ENCODE data around the gene MARS1.
"Not testable (repeated sequence)": the region's sequence is repeated elsewhere in the genome, so short reads cannot be mapped to it uniquely, and the experiment has no call there.

MARS1 gene

GRCh38 chr12:57474430-57474829 is 13.4 kb upstream of the MARS1 start:
- no peak for DNase-seq

GRCh38 chr12:57474862-57475261 is 13.0 kb upstream of the MARS1 start:
- DNase-seq: no peak

DNA sequence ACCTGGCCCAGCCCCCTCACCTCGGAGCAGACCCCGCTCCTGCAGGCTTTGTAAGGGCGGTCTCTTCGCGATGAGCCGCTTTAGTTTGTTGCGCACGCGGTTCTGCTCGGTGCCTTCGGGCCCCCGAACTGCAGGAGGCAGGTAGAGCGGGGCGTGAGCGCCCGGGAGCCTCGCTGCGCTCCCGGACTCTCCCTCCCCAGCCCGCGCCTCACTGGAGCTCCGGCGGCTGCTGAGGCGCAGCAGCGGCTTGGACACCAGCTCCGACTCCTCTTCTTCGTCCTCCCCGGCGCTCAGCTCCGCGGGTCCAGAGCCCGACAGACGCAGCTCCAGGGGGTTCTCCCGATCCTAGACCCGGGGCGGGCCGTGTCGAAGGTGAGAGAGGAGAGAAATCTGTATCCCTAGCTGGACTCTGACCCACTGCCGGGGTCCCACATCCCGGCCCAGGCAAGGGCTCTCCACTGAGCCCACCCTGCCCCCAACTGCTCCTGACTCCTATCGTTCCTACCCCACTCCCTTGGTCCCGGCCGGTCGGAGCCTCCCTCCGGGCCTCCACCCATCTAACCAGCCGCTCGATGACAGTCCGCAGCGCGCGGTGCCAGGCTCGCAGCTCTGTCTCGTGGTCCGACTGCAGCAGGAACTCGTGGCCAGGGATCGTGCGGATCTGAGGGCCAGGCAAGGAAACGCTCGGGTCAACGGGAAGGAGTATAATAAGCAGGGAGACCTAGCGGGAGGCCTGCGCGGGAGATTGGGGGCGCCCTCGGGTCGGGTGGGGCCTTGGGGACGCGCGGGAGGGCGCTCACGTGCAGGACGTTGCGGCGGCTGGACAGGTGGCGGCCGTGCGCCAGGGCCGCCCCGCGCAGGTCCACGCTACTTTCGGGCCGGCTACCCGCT is 12.4 kb upstream of the MARS1 start:
- DNase-seq: no peak

- DNase-seq: peak; percentile 89
Observed at GRCh38 chr12:57476162-57476992, 11.5 kb upstream of the MARS1 start.

DNA sequence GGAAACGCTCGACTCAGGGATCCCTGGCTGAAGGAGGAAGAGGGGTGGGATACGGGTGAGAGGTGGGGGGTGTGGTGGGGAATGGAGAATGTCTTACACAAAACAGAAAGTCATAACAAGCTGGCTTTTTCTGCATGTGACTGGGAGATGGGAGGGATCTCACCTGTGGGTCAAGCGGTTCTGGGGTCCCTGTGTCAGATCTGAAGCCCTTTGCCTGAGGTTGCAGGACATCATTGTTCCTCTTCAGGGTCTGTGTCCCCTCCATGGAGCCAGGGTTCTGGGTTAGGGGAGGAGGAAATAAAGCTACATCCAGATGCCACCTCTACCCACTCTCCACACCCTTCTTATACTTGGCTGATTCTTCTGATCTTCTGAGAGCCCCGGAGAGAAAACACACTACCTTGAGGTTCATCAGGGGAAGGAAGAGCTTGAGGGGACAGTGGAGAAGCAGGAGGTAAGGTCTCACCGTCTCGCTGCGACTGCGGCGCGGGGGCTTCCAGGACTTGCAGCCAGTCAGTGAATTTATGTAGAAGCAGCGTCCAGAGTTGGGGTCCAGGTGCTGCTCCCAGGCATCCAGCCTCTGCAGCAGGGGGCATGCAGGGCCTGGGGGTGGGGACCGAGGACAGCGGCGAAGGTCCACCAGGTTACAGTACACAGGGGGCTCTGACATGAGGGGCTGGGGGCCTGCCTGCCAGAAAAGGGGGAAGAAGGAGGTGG is 10.7 kb upstream of the MARS1 start:
- DNase-seq: peak; percentile 23

DNA sequence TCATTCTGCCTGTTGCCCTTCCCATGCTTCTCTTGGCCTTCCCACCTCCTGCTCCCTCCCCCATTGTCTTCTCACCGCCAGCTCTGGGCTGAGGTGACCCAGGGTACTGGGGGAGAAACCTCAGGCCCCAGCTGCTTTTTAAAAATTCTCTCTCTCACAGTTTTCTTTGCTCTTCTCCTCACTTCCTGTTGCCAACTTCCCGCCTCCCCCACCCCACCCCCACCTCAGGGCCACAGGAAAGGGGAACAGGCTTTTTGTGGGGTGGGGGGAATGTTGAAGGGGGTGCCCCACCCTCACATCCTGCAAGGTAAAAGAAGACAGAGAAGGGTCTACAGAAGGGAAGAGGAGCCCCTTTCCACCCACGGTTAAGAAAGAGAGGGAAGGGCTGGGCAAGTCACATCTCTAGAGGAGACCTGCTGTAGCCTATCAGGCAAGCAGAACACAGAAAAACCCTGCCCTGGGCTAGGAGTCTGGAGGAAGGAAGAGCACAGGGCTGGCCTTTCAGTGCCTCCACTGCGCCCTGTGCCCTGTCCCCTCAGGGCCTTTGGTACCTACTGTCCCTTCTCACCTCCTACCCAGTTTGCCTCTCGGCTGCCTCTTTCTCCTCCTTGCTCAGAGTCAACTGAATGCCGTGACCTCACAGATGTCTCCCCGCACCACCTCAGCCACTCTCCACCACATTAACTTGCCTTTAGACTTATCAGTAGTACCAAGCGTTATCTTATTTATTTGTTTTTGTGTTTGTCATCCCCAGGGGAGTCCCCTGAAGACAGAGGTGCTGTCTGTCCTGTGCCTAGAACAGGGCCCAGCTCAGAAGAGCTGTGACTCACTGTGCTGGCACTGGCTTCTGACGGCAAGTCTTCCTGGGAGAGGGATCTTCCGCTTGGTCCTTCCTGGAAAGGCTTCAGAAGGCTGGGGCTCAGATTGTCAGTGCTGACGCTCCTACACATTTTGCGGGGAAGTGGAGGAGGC is 9.9 kb upstream of the MARS1 start:
- DNase-seq: peak; percentile 70

- DNase-seq: no peak
Observed at GRCh38 chr12:57479043-57479375, 8.9 kb upstream of the MARS1 start.

- peak; percentile 76 for DNase-seq
Observed at GRCh38 chr12:57479376-57480115, 8.3 kb upstream of the MARS1 start, which contains the start of gene ARHGAP9. Gene ARHGAP9 (minus strand): TSS chr12:57479866. CDS start chr12:57479406, 460 bp downstream.

DNA sequence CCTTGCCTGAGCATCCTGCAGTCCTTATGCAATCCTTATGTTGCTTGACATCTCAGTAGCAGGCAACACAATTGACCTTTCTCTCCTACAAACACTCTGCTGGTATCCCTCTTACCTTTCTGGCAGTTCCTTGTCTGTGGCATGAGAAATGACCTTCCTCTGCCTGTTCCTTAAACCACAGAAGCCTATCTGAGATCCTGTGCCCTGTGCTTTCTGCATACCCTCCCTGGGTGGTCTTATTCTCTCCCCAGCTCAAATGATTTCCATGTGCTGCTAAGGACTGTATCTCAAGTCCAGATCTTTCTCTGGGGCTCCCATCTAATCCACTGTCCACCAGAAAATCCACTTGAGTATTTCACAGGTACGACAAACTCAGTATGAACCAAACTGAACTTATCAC is 6.2 kb upstream of the MARS1 start:
- DNase-seq: no peak

DNA sequence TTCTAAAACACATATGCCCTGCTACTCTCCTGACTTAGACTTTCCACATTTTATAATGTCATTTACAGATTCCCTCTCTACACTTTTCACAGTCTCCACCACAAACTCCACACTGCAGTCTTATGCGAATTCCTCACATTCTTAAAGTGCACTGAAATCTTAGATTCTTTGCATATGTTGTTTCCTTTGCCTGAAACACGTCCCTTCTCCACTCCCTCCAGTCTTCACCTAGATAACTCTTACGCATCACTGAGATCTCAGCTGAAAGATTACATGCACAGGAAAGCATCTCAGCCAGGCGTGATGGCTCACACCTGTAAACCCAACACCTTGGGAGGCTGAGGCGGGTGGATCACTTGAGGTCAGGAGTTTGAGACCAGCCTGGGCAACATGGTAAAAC is 4.4 kb upstream of the MARS1 start:
- DNase-seq: no peak

GRCh38 chr12:57485695-57486094 is 2.2 kb upstream of the MARS1 start:
- no peak for DNase-seq

DNA sequence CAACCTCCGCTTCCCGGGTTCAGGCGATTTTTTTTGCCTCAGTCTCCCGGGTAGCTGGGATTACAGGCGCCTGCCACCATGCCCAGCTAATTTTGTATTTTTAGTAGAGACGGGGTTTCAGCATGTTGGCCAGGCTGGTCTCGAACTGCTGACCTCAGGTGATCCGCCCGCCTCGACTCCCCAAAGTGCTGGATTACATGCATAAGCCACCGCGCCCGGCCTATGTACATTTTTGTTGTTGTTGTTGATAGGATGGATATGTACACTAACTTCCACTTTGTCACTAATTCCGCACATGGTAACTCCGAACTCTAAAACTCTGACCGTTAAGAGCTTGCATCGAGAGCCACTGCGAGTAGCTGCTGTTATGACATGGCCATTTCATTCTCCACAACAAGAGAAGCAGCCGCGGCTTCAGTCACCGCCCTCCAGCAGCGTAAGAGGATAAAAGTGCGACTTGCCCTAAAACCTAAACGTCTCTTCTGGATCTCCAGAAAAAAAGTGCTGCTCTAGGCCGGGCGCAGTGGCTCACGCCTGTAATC is 742 bp upstream of the MARS1 start:
- DNase-seq: no peak

- DNase-seq: no peak
Observed at GRCh38 chr12:57488402-57489156, 711 bp downstream of the MARS1 start.

DNA sequence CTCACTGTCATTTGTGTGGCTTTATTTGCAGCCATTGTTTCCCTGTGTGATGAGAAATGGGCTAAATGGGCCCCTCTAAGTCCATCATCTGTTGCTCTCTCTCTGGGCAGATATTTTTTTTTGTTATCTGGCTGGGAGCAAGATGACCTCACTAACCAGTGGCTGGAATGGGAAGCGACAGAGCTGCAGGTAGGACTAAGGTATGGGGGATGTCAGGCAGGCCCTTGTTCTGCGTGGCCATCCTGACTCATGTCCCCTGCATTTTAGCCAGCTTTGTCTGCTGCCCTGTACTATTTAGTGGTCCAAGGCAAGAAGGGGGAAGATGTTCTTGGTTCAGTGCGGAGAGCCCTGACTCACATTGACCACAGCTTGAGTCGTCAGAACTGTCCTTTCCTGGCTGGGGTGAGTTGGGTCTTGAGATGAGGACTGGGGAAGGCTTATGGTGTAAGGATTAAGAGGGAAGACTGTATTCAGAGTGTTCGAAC is 1.3 kb downstream of the MARS1 start:
- no peak for DNase-seq

DNA sequence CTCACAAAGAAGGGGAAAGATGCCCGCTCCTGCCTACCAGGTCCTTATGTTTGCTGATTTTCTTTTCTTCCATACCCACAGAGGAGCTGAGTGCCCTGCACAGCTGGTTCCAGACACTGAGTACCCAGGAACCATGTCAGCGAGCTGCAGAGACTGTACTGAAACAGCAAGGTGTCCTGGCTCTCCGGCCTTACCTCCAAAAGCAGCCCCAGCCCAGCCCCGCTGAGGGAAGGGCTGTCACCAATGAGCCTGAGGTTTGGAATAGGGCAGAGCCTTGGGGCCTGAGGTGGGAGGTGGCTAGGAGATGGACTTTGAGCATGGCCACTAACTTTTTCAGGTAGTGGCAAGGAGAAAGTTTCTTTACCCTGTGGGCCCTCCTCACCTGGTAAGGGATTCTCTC is 2.3 kb downstream of the MARS1 start:
- no peak for DNase-seq

GRCh38 chr12:57491393-57492280 is 3.8 kb downstream of the MARS1 start:
- peak; percentile 32 for DNase-seq

GRCh38 chr12:57495051-57495701 is 7.3 kb downstream of the MARS1 start:
- not testable (repeated sequence) for DNase-seq

GRCh38 chr12:57496822-57497221 is 9.0 kb downstream of the MARS1 start:
- DNase-seq: peak; percentile 49
